Hepatocyte (in vitro differentiated cells): Measurements from ENCODE around the gene ARL15.

Experiments
- EZH2 ChIP-seq: fragments of 200-600 bp; sonication (generic); IDR thresholded peaks from 2 replicates; pipeline ENCODE4 v1.6.1; 2016; ENCODE audit warnings: antibody characterized with exemption, mild to moderate bottlenecking, borderline replicate concordance
- EZH2phosphoT487 ChIP-seq: fragments of 200-600 bp; sonication (generic); IDR thresholded peaks from one replicate; pipeline ENCODE4 v1.6.1; 2018; ENCODE audit warnings: antibody characterized with exemption, mild to moderate bottlenecking, low read depth, moderate library complexity; ENCODE audit not compliant: unreplicated experiment, severe bottlenecking
- TF ChIP-seq, protein P1 (sequence below): fragments of 200-600 bp; sonication (generic); IDR thresholded peaks from 2 replicates; pipeline ENCODE4 v1.5.1; 2016; ENCODE audit warnings: antibody characterized with exemption, mild to moderate bottlenecking; ENCODE audit not compliant: poor library complexity

DNA sequence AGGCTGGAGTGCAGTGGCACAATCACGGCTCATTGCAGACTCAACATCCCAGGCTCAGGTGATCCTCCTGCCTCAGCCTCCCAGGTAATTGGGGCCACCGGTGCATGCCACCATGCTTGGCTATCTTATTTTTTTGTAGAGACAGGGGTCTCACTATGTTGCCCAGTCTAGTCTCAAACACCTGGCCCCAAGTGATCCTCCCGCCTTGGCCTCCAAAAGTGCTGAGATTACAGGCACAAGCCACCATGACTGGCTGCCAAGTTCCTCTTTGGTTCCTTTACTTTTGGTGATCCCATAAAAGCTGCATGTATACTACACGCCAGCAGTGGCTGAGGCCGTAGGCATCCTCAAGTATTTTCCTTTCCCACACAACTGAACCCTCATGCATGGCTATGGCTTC lies 11.4 kb downstream of the ARL15 start:
- TF ChIP-seq, protein P1, sequence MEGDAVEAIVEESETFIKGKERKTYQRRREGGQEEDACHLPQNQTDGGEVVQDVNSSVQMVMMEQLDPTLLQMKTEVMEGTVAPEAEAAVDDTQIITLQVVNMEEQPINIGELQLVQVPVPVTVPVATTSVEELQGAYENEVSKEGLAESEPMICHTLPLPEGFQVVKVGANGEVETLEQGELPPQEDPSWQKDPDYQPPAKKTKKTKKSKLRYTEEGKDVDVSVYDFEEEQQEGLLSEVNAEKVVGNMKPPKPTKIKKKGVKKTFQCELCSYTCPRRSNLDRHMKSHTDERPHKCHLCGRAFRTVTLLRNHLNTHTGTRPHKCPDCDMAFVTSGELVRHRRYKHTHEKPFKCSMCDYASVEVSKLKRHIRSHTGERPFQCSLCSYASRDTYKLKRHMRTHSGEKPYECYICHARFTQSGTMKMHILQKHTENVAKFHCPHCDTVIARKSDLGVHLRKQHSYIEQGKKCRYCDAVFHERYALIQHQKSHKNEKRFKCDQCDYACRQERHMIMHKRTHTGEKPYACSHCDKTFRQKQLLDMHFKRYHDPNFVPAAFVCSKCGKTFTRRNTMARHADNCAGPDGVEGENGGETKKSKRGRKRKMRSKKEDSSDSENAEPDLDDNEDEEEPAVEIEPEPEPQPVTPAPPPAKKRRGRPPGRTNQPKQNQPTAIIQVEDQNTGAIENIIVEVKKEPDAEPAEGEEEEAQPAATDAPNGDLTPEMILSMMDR: no peak
- TF ChIP-seq EZH2: no peak
- TF ChIP-seq EZH2phosphoT487: no peak
